IMR-90 (cell line): Measurements from ENCODE around the gene SLC6A11. TPM values are rescaled to one million over a fixed set of nuclear protein-coding genes. Genes with fewer than 3 reads are reported as not detected.

ENCODE experiments used
- ATAC-seq: fragments of 200-7000 bp; cut with Tn5 transposase; 2 replicates; pipeline ENCODE4 v1.9.1; 2020; ENCODE audit warnings: low read depth, mild to moderate bottlenecking, moderate library complexity
- BruUV-seq: library from RNA; stranded (reverse); fragments of 400-500 nt; replicated peaks from 2 replicates; lab custom pipeline; 2021; lab: Mats Ljungman, UMichigan
- CTCF ChIA-PET: fragments of 300-600 bp; formaldehyde crosslinking; extraction: SDS; loops from one replicate; lab custom pipeline; 2021; ENCODE audit warnings: antibody characterized with exemption; lab: Yijun Ruan, JAX
- POLR2A ChIA-PET: fragments of 300-600 bp; sonication (Branson Sonifier 250); formaldehyde crosslinking; loops from one replicate; lab custom pipeline; 2022; ENCODE audit warnings: antibody characterized with exemption; ENCODE audit not compliant: unreplicated experiment; lab: Charles Lee
- DNase-seq: peaks from one replicate; pipeline ENCODE4 v3.0.0; 2013
- H2AFZ ChIP-seq: replicated peaks from 2 replicates; pipeline ENCODE3; 2013; ENCODE audit warnings: low read length, mild to moderate bottlenecking; ENCODE audit not compliant: poor library complexity
- H2AK5ac ChIP-seq: 2 replicates; pipeline ENCODE4 v1.6.1; 2013; ENCODE audit warnings: low read depth, low read length, inconsistent platforms
- H2AK9ac ChIP-seq: replicated peaks from 2 replicates; pipeline ENCODE3; 2013; ENCODE audit warnings: mild to moderate bottlenecking, low read depth, low read length, moderate library complexity; ENCODE audit not compliant: poor library complexity
- H2BK120ac ChIP-seq: 2 replicates; pipeline ENCODE4 v1.6.1; 2013; ENCODE audit warnings: low read depth, low read length, inconsistent platforms
- H2BK15ac ChIP-seq: 3 replicates; pipeline ENCODE4 v1.6.1; 2013; ENCODE audit warnings: low read depth, low read length, inconsistent platforms
- H2BK20ac ChIP-seq: 2 replicates; pipeline ENCODE4 v1.6.1; 2013; ENCODE audit warnings: low read depth, mild to moderate bottlenecking, inconsistent platforms, low read length, moderate library complexity
- H2BK5ac ChIP-seq: 2 replicates; pipeline ENCODE4 v1.6.1; 2013; ENCODE audit warnings: mild to moderate bottlenecking, low read depth, low read length, inconsistent platforms; ENCODE audit not compliant: poor library complexity, severe bottlenecking
- H3K14ac ChIP-seq: replicated peaks from 2 replicates; pipeline ENCODE4 v1.6.1; 2013; ENCODE audit warnings: low read depth, low read length, inconsistent platforms
- H3K18ac ChIP-seq: 2 replicates; pipeline ENCODE4 v1.6.1; 2013; ENCODE audit warnings: low read depth, low read length, control low read depth
- H3K23ac ChIP-seq: 2 replicates; pipeline ENCODE4 v1.6.1; 2013; ENCODE audit warnings: low read depth, low read length, inconsistent platforms
- H3K27ac ChIP-seq: 2 replicates; pipeline ENCODE4 v1.5.1; 2013; ENCODE audit warnings: mild to moderate bottlenecking, control low read depth, low read length; ENCODE audit not compliant: insufficient read depth
- H3K27me3 ChIP-seq: 2 replicates; pipeline ENCODE4 v1.6.1; 2013; ENCODE audit warnings: low read length; ENCODE audit not compliant: control insufficient read depth, insufficient read depth
- H3K36me3 ChIP-seq: 2 replicates; pipeline ENCODE4 v1.6.1; 2013; ENCODE audit warnings: low read length, mixed read lengths; ENCODE audit not compliant: control insufficient read depth, insufficient read depth
- H3K4ac ChIP-seq: 2 replicates; pipeline ENCODE4 v1.6.1; 2013; ENCODE audit warnings: low read depth, low read length, inconsistent platforms
- H3K4me1 ChIP-seq: 2 replicates; pipeline ENCODE4 v1.6.1; 2013; ENCODE audit warnings: low read length, mixed read lengths; ENCODE audit not compliant: control insufficient read depth, insufficient read depth
- H3K4me2 ChIP-seq: 2 replicates; pipeline ENCODE4 v1.6.1; 2013; ENCODE audit warnings: low read depth, mild to moderate bottlenecking, control low read depth, low read length, moderate library complexity
- H3K4me3 ChIP-seq: 2 replicates; pipeline ENCODE4 v1.5.1; 2013; ENCODE audit warnings: low read depth, mild to moderate bottlenecking, control low read depth, low read length, moderate library complexity; ENCODE audit not compliant: insufficient read depth
- H3K56ac ChIP-seq: 2 replicates; pipeline ENCODE4 v1.6.1; 2013; ENCODE audit warnings: low read length, inconsistent platforms; ENCODE audit not compliant: insufficient read depth; ENCODE audit errors: extremely low read depth
- H3K79me1 ChIP-seq, 2 experiments: 2 replicates each; pipeline ENCODE4 v1.6.1; 2013; ENCODE audit warnings: low read length in 2 of 2, inconsistent platforms in 1 of 2, low read depth in 1 of 2
- H3K9ac ChIP-seq: 2 replicates; pipeline ENCODE4 v1.6.1; 2013; ENCODE audit warnings: low read depth, low read length, control low read depth
- H3K9me1 ChIP-seq: 2 replicates; pipeline ENCODE4 v1.6.1; 2013; ENCODE audit warnings: low read length, inconsistent platforms; ENCODE audit not compliant: insufficient read depth
- H3K9me3 ChIP-seq: 2 replicates; pipeline ENCODE4 v1.6.1; 2013; ENCODE audit warnings: low read length; ENCODE audit not compliant: control insufficient read depth, insufficient read depth
- H4K20me1 ChIP-seq: 2 replicates; pipeline ENCODE4 v1.6.1; 2013; ENCODE audit warnings: low read length, inconsistent platforms; ENCODE audit not compliant: insufficient read depth
- H4K5ac ChIP-seq: 2 replicates; pipeline ENCODE4 v1.6.1; 2013; ENCODE audit warnings: mild to moderate bottlenecking, low read depth, low read length, control low read depth
- H4K8ac ChIP-seq, 2 experiments: 2 replicates each; pipeline ENCODE4 v1.6.1; 2013; ENCODE audit warnings: low read depth in 2 of 2, low read length in 2 of 2, control low read depth in 1 of 2, inconsistent platforms in 1 of 2
- H4K91ac ChIP-seq: 2 replicates; pipeline ENCODE4 v1.6.1; 2013; ENCODE audit warnings: low read depth, low read length, inconsistent platforms; ENCODE audit not compliant: insufficient read depth
- CHD1 ChIP-seq: IDR thresholded peaks from 2 replicates; pipeline ENCODE4 v1.6.1; 2012; ENCODE audit warnings: low read depth, low read length, improper control_type of control experiment
- MAFK ChIP-seq: IDR thresholded peaks from 2 replicates; pipeline ENCODE4 v1.6.1; 2012; ENCODE audit warnings: low read depth, low read length, improper control_type of control experiment
- MXI1 ChIP-seq: IDR thresholded peaks from 2 replicates; pipeline ENCODE4 v1.6.1; 2012; ENCODE audit warnings: low read depth, mild to moderate bottlenecking, low read length, moderate library complexity, borderline replicate concordance
- POLR2A ChIP-seq: IDR thresholded peaks from 2 replicates; pipeline ENCODE4 v1.6.1; 2012; ENCODE audit warnings: mild to moderate bottlenecking, low read depth, low read length
- RAD21 ChIP-seq: IDR thresholded peaks from 2 replicates; pipeline ENCODE4 v1.6.1; 2012; ENCODE audit warnings: low read length, improper control_type of control experiment
- RCOR1 ChIP-seq: IDR thresholded peaks from 2 replicates; pipeline ENCODE4 v1.6.1; 2012; ENCODE audit warnings: mild to moderate bottlenecking, low read length, improper control_type of control experiment; ENCODE audit not compliant: insufficient replicate concordance
- RFX5 ChIP-seq: IDR thresholded peaks from 2 replicates; pipeline ENCODE4 v1.8.0; 2012; ENCODE audit warnings: low read depth, mild to moderate bottlenecking, low read length, moderate library complexity
- SMC3 ChIP-seq: fragments of 150-350 bp; IDR thresholded peaks from 2 replicates; pipeline ENCODE4 v1.6.1; 2016; ENCODE audit warnings: low read depth, mild to moderate bottlenecking, antibody characterized with exemption, low read length, moderate library complexity
- WGBS, 2 experiments: methylation state at CpG; one replicate each; pipeline versions ENCODE4 v1.1.5 to v1.1.7; 2013; ENCODE audit warnings: missing lambda C conversion rate in 2 of 2; ENCODE audit not compliant: insufficient read length in 1 of 2; ENCODE audit errors: extremely low coverage in 2 of 2; 5-methylcytosine and 5-hydroxymethylcytosine counted together
- dilution Hi-C: fragments of 300-500 bp; cut with HindIII; formaldehyde crosslinking; loops from one replicate; pipeline ENCODE4 v1.14.3; 2018; ENCODE audit warnings: low sequenced_read_pairs; ENCODE audit not compliant: unreplicated experiment
- in situ Hi-C: fragments of 300-500 bp; cut with MboI; formaldehyde crosslinking; loops from 3 replicates; pipeline ENCODE4 v1.14.3; 2019; ENCODE audit warnings: low sequenced_read_pairs, inconsistent platforms, mixed read lengths
- intact Hi-C: fragments of 100-400 bp; cut with micrococcal nuclease; formaldehyde crosslinking; loops from 2 replicates; pipeline ENCODE4 v1.10.0; 2022
- polyA plus RNA-seq, 3 experiments: library from polyadenylated mRNA; depleted of rRNA; stranded (reverse); fragments of >200 nt; gene quantifications; 2 replicates each; pipeline ENCODE4 v1.2.3, GENCODE V29; 2012; ENCODE audit warnings: low replicate concordance in 1 of 3
- total RNA-seq: library from RNA; depleted of rRNA; stranded (reverse); fragments of >200 nt; gene quantifications from 2 replicates; pipeline ENCODE4 v1.2.3, GENCODE V29; 2012

The SLC6A11 gene
- total and polyA plus RNA-seq, 2 of the 4 experiments (the other 2 are of a cell fraction): not detected

DNA sequence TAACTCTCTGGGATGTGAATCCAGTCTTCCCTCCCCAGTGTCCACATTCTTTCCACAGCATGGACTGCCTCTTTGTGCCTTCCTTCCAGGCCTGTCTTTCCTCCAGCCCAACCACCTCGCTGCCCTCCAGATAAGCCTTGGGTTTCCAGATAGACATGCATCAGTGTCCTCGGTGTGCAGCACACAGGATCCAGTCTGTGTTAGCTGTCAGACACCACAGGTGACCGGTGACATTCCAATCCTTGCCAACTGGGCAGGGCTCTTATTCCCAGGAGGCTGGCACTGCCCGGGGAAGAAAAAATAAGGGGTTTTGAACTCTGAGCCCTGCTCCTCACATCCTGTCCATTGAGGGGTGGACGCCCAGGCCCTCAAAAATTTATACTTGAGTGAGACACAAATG lies 170.6 kb downstream of the SLC6A11 start:
- intact Hi-C loops: no loop called here
- Histone ChIP-seq H3K4me3 (no peak overlapping the region), H3K4me2 (no peak overlapping the region), H2AFZ (no peak overlapping the region), H3K14ac (no peak overlapping the region), H3K36me3 (no peaks in the 10 kb centered on the region), H3K9me3 (no peaks in the 10 kb centered on the region), H2BK5ac (no peak overlapping the region), H3K27me3 (peaks cover 29% of the 10 kb centered on the region), H3K4me1 (no peaks in the 10 kb centered on the region), H3K27ac (no peak overlapping the region), H2BK120ac (no peak overlapping the region), H3K9me1 (no peaks in the 10 kb centered on the region), H2AK9ac (no peak overlapping the region), H4K8ac (no peak overlapping the region), H2BK20ac (no peak overlapping the region), H3K18ac (no peak overlapping the region), H3K4ac (no peak overlapping the region), H2AK5ac (no peak overlapping the region), H4K5ac (no peak overlapping the region), H3K56ac (no peak overlapping the region), H4K20me1 (no peaks in the 10 kb centered on the region), H3K9ac (no peak overlapping the region), H2BK15ac (no peak overlapping the region), H3K23ac (no peak overlapping the region), H4K91ac (no peak overlapping the region), H3K79me1 (no peaks in the 10 kb centered on the region)
- in situ Hi-C loops: no loop called here
- TF ChIP-seq RAD21 (no peak), POLR2A (no peak), MXI1 (no peak), SMC3 (no peak), CHD1 (no peak), RFX5 (no peak), MAFK (no peak), RCOR1 (no peak)
- 40% methylated on average over 2 of the region's 5 CpGs; no CpG with 5 or more reads in 1 of the 2 experiments for WGBS, 2 experiments
- POLR2A ChIA-PET: no interaction called here
- dilution Hi-C loops: no loop called here
- DNase-seq (no peak), ATAC-seq (no peak)
- no TSS peak for BruUV-seq
- CTCF ChIA-PET: no interaction called here
